ENCODE data around the gene C17orf67. TPM values are rescaled to one million over a fixed set of nuclear protein-coding genes. Genes with fewer than 3 reads are reported as not detected.

C17orf67 gene
- total and polyA plus RNA-seq, 2 experiments from 2014 or later: 1.0 to 3.7 TPM

- TF ChIP-seq CTCF (conservative IDR thresholded peaks at IDR 0.05; ENCODE audit: low read depth in 2 of 2) (no peak), ZNF331 (CRISPR knock-in tag; IDR thresholded peaks at IDR 0.05; ENCODE audit: low read depth) (no peak), ZNF462 (CRISPR knock-in tag; IDR thresholded peaks at IDR 0.05) (no peak), STAT1 (IDR thresholded peaks at IDR 0.05; ENCODE audit: unreplicated experiment) (no peak), EZH2 (IDR thresholded peaks at IDR 0.05; ENCODE audit: low read depth, unreplicated experiment) (no peak), POLR2AphosphoS5 (IDR thresholded peaks at IDR 0.05; ENCODE audit: low read depth) (no peak), NANOG (IDR thresholded peaks at IDR 0.05; ENCODE audit: borderline replicate concordance) (no peak)
These were observed 48.3 kb downstream of the C17orf67 start (continued) for GRCh38 chr17:56785405-56785804.

GRCh38 chr17:56782338-56782737 lies 51.4 kb downstream of the C17orf67 start:
- H3F3A ChIP-seq (replicated peaks; ENCODE audit: low read depth): no peaks in the 10 kb centered on the region
- Mint-ChIP-seq H3K4me1 (peaks cover 6% of the 10 kb centered on the region), H3K27me3 (ENCODE audit: insufficient read depth, low read depth, poor library complexity) (peaks cover 20% of the 10 kb centered on the region)
- TF ChIP-seq JUNB (IDR thresholded peaks at IDR 0.05; ENCODE audit: unreplicated experiment) (no peak), REST (IDR thresholded peaks at IDR 0.05; ENCODE audit: unreplicated experiment) (no peak), EZH2 (IDR thresholded peaks at IDR 0.05; ENCODE audit: low read depth, unreplicated experiment) (no peak), ZNF114 (CRISPR knock-in tag; IDR thresholded peaks at IDR 0.05) (no peak), ZNF331 (CRISPR knock-in tag; IDR thresholded peaks at IDR 0.05; ENCODE audit: low read depth) (no peak), EZH2phosphoT487 (IDR thresholded peaks at IDR 0.05; ENCODE audit: unreplicated experiment) (no peak), ETS1 (IDR thresholded peaks at IDR 0.05) (no peak), STAT1 (IDR thresholded peaks at IDR 0.05; ENCODE audit: unreplicated experiment) (no peak)

More at GRCh38 chr17:56782338-56782737, 51.4 kb downstream of the C17orf67 start:
- Histone ChIP-seq H3K4me3 (no peak overlapping the region), H4K20me1 (replicated peaks; ENCODE audit: insufficient read depth) (no peaks in the 10 kb centered on the region; the same call in 1 of the 2 replicates), H3K27me3 (ENCODE audit: insufficient read depth) (peaks cover 22% of the 10 kb centered on the region), H3K36me3 (ENCODE audit: insufficient read depth) (no peaks in the 10 kb centered on the region), H3K4me2 (no peak overlapping the region), H3K27ac (ENCODE audit: low read depth) (no peak overlapping the region), H2AFZ (no peak overlapping the region), H3K9me2 (ENCODE audit: insufficient read depth) (no peaks in the 10 kb centered on the region), H3K79me2 (replicated peaks; ENCODE audit: insufficient read depth) (no peaks in the 10 kb centered on the region), H3K4me1 (ENCODE audit: insufficient read depth) (peaks cover 9% of the 10 kb centered on the region)
- Mint-ChIP-seq H3K27ac (no peak overlapping the region), H3K4me3 (no peak overlapping the region), H3K36me3 (ENCODE audit: low read depth) (no peaks in the 10 kb centered on the region), H3K9me3 (no peaks in the 10 kb centered on the region)
- DNase-seq (ENCODE audit: low spot score) (no peak), ATAC-seq (no peak)

Measured in GM23338 (cell line).